GM12878 (cell line): ENCODE results near the gene GH1. TPM values are rescaled to one million over a fixed set of nuclear protein-coding genes. Genes with fewer than 3 reads are reported as not detected.
A peak's percentile ranks its signal among the peaks of the same experiment; 100 is the strongest.

Source experiments
- ATAC-seq: fragments of 200-7000 bp; cut with Tn5 transposase; 3 replicates; pipeline ENCODE4 v1.9.1; 2020; ENCODE audit warnings: mild to moderate bottlenecking, moderate library complexity
- BruUV-seq: library from RNA; stranded (reverse); fragments of 400-500 nt; replicated peaks from 2 replicates; lab custom pipeline; 2021; lab: Mats Ljungman, UMichigan
- CTCF ChIA-PET: fragments of 300-600 bp; sonication (Branson Sonifier 250); formaldehyde crosslinking; extraction: SDS; loops from one replicate; lab custom pipeline; 2021; ENCODE audit warnings: inconsistent platforms; lab: Yijun Ruan, JAX
- POLR2A ChIA-PET: fragments of 350-600 bp; formaldehyde crosslinking; extraction: SDS; loops from one replicate; lab custom pipeline; 2021; ENCODE audit warnings: inconsistent platforms; lab: Charles Lee
- RAD21 ChIA-PET: fragments of 300-600 bp; sonication (Branson Sonifier 250); formaldehyde crosslinking; loops from one replicate; lab custom pipeline; 2023; ENCODE audit warnings: antibody characterized with exemption; ENCODE audit not compliant: unreplicated experiment; lab: Charles Lee
- SMC1A ChIA-PET: fragments of 300-600 bp; sonication (Branson Sonifier 250); formaldehyde crosslinking; loops from one replicate; lab custom pipeline; 2023; ENCODE audit not compliant: unreplicated experiment, uncharacterized antibody; lab: Charles Lee
- DNase-seq: peaks from one replicate; pipeline ENCODE4 v3.0.0-alpha.2; 2011; ENCODE audit warnings: low read depth, low spot score
- FAIRE-seq: peaks from 3 replicates; lab custom pipeline; 2011; peaks lifted over from hg19 to GRCh38; lab: Jason Lieb, UNC
- H2AFZ ChIP-seq: 2 replicates; pipeline ENCODE4 v1.6.0; 2011; ENCODE audit warnings: low read depth, low read length, control low read depth; ENCODE audit not compliant: control insufficient read depth
- H3K27ac ChIP-seq: 2 replicates; pipeline ENCODE4 v1.5.1; 2011; ENCODE audit warnings: control low read depth; ENCODE audit not compliant: control insufficient read depth, insufficient read depth
- H3K27me3 ChIP-seq, 2 experiments: replicated peaks in 1 of 2; 2 replicates each; pipeline versions ENCODE4 v1.6.0 to v1.6.1; 2011; ENCODE audit warnings: low read length in 1 of 2; ENCODE audit not compliant: control insufficient read depth in 2 of 2, insufficient read depth in 2 of 2
- H3K36me3 ChIP-seq, 2 experiments: 2 replicates each; pipeline ENCODE4 v1.5.1; 2011; ENCODE audit warnings: low read length in 1 of 2; ENCODE audit not compliant: control insufficient read depth in 2 of 2, insufficient read depth in 2 of 2
- H3K4me1 ChIP-seq: 2 replicates; pipeline ENCODE4 v1.6.1; 2011; ENCODE audit warnings: mild to moderate bottlenecking, low read length, moderate library complexity, mixed read lengths; ENCODE audit not compliant: control insufficient read depth, insufficient read depth
- H3K4me2 ChIP-seq: 2 replicates; pipeline ENCODE4 v1.6.0; 2011; ENCODE audit warnings: control low read depth; ENCODE audit not compliant: control insufficient read depth, insufficient read depth
- H3K4me3 ChIP-seq: fragments of 200-600 bp; sonication (generic); 2 replicates; pipeline ENCODE4 v1.5.1; 2016
- H3K79me2 ChIP-seq: 2 replicates; pipeline ENCODE4 v1.6.0; 2011; ENCODE audit warnings: low read length; ENCODE audit not compliant: control insufficient read depth, insufficient read depth
- H3K9ac ChIP-seq: 2 replicates; pipeline ENCODE4 v1.8.0; 2011; ENCODE audit warnings: low read length, control low read depth, mixed read lengths; ENCODE audit not compliant: control insufficient read depth, insufficient read depth
- H3K9me3 ChIP-seq: replicated peaks from 3 replicates; pipeline ENCODE4 v1.5.1; 2011; ENCODE audit warnings: mild to moderate bottlenecking, low read length; ENCODE audit not compliant: control insufficient read depth, insufficient read depth
- H4K20me1 ChIP-seq: 2 replicates; pipeline ENCODE4 v1.6.0; 2011; ENCODE audit not compliant: control insufficient read depth, insufficient read depth
- BCLAF1 ChIP-seq: fragments of 450-650 bp; IDR thresholded peaks from 2 replicates; pipeline ENCODE4 v1.6.1; 2017; ENCODE audit warnings: antibody characterized with exemption, mild to moderate bottlenecking, moderate library complexity
- EGR1 ChIP-seq, 2 experiments: IDR thresholded peaks; 1 replicate in 1 of 2; 2 replicates in 1 of 2; pipeline ENCODE4 v1.6.1; 2011 to 2012; ENCODE audit warnings: low read depth in 2 of 2, low read length in 2 of 2, borderline replicate concordance in 1 of 2, mild to moderate bottlenecking in 1 of 2, moderate library complexity in 1 of 2
- FOXM1 ChIP-seq: IDR thresholded peaks from 2 replicates; pipeline ENCODE4 v1.6.1; 2012; ENCODE audit warnings: low read depth, mild to moderate bottlenecking, inconsistent platforms, low read length, moderate library complexity
- HDAC2 ChIP-seq: fragments of 200-600 bp; sonication (generic); IDR thresholded peaks from 2 replicates; pipeline ENCODE4 v1.6.1; 2017
- HDGF ChIP-seq: fragments of 450-650 bp; IDR thresholded peaks from 2 replicates; pipeline ENCODE4 v1.6.1; 2016; ENCODE audit warnings: antibody characterized with exemption
- IRF3 ChIP-seq: fragments of 450-650 bp; IDR thresholded peaks from 2 replicates; pipeline ENCODE4 v1.6.1; 2014; ENCODE audit warnings: mild to moderate bottlenecking
- NKRF ChIP-seq: fragments of 450-650 bp; conservative IDR thresholded peaks from 2 replicates; pipeline ENCODE4 v1.6.1; 2017; ENCODE audit warnings: mild to moderate bottlenecking, moderate library complexity
- PAX8 ChIP-seq: fragments of 450-650 bp; IDR thresholded peaks from 2 replicates; pipeline ENCODE4 v1.6.1; 2017; ENCODE audit warnings: mild to moderate bottlenecking, moderate library complexity
- POLR2A ChIP-seq: IDR thresholded peaks from 2 replicates; pipeline ENCODE4 v1.6.1; 2011; ENCODE audit warnings: low read depth, mild to moderate bottlenecking, low read length
- POLR2AphosphoS5 ChIP-seq: IDR thresholded peaks from 2 replicates; pipeline ENCODE4 v1.6.1; 2011; ENCODE audit warnings: mild to moderate bottlenecking, low read length, inconsistent platforms
- RELA ChIP-seq: fragments of 450-650 bp; IDR thresholded peaks from 2 replicates; pipeline ENCODE4 v1.8.0; 2014; ENCODE audit warnings: borderline replicate concordance; ENCODE audit not compliant: partially characterized antibody
- RELB ChIP-seq: fragments of 450-650 bp; IDR thresholded peaks from 2 replicates; pipeline ENCODE4 v1.6.1; 2017; ENCODE audit warnings: low read depth, mild to moderate bottlenecking, moderate library complexity
- RFX5 ChIP-seq: IDR thresholded peaks from 2 replicates; pipeline ENCODE4 v1.6.1; 2011; ENCODE audit warnings: low read depth, low read length, improper control_type of control experiment
- SPI1 ChIP-seq: IDR thresholded peaks from 2 replicates; pipeline ENCODE4 v1.6.1; 2011; ENCODE audit warnings: low read depth, mild to moderate bottlenecking, low read length, moderate library complexity, borderline replicate concordance; ENCODE audit not compliant: insufficient read depth
- WGBS: methylation state at CpG from one replicate; pipeline ENCODE4 v1.1.6; 2016; ENCODE audit warnings: low lambda C conversion rate; ENCODE audit not compliant: insufficient replicate concordance, insufficient coverage; ENCODE audit errors: missing lambda C conversion rate; 5-methylcytosine and 5-hydroxymethylcytosine counted together
- in situ Hi-C: fragments of 300-500 bp; cut with MboI; formaldehyde crosslinking; loops from 9 replicates; pipeline ENCODE4 v1.14.3; 2018; ENCODE audit warnings: mixed read lengths
- intact Hi-C: fragments of 100-400 bp; cut with micrococcal nuclease; formaldehyde crosslinking; loops from one replicate; pipeline ENCODE4 v1.14.2; 2022; ENCODE audit not compliant: unreplicated experiment
- polyA plus RNA-seq, 11 experiments: library from polyadenylated mRNA; depleted of rRNA in 4 of 11; unstranded in 6 of 11; stranded (reverse) in 5 of 11; fragments of >200 nt; fragmentation: Nextera tagmentation in 4 of 11; fragmentation: Illumina TruSeq in 1 of 11; extraction: Ambion mirVana in 4 of 11; extraction: Trizol in 1 of 11; gene quantifications; 1 replicate in 1 of 11; 2 replicates in 10 of 11; pipeline versions ENCODE4 v1.2.1 to v1.2.3, GENCODE V29; 2011 to 2016; ENCODE audit warnings: inconsistent platforms in 2 of 11, missing spikeins in 2 of 11, low read depth in 1 of 11
- total RNA-seq, 4 experiments: library from RNA; depleted of rRNA in 3 of 4; stranded (reverse); fragments of >200 nt in 3 of 4; fragmentation: Illumina TruSeq in 1 of 4; extraction: Trizol in 1 of 4; gene quantifications; 2 replicates each; pipeline versions ENCODE4 v1.2.1 to v1.2.3, GENCODE V29; 2013 to 2021

GH1 gene
- total and polyA plus RNA-seq, 10 of the 15 experiments (the other 5 are each of a cell fraction or from before 2014, with no cell fraction given): 0.13 to 0.42 TPM; not detected in 8

GRCh38 chr17:63881935-63882601, 36.6 kb downstream of the GH1 start, which contains the start of gene GH2:
Gene GH2, minus strand, starts transcription at chr17:63881944. Its CDS starts 143 bp downstream, at chr17:63881801.
- Histone ChIP-seq H3K9me3 (no peaks in the 10 kb centered on the region), H2AFZ (no peak within 1 kb of the TSS), H3K27ac (no peak within 1 kb of the TSS), H3K27me3 (no peaks in the 10 kb centered on the region), H3K9ac (no peak within 1 kb of the TSS), H3K4me3 (no peak within 1 kb of the TSS), H3K79me2 (no peaks in the 10 kb centered on the region), H4K20me1 (no peaks in the 10 kb centered on the region), H3K4me1 (no peaks in the 10 kb centered on the region), H3K4me2 (no peak within 1 kb of the TSS), H3K36me3 (no peaks in the 10 kb centered on the region)
- ChIA-PET POLR2A (no interaction called here), SMC1A (interaction anchor here (1.4 kb wide), 1 partner anchor 252 kb away, joined by 3 read pairs; no protein-coding TSS in a partner anchor), CTCF (interaction anchor here (0.7 to 3.8 kb wide), 7 partner anchors 8 to 107 kb away, joined by 3 to 20 read pairs (median 6); partner anchors contain the start of gene DDX42), RAD21 (no interaction called here)
- intact Hi-C loops (no loop called here), in situ Hi-C loops (no loop called here)
- DNase-seq (no peak), FAIRE-seq (no peak), ATAC-seq (peak; percentile 95)
- BruUV-seq: no TSS peak
- WGBS: 30% methylated on average over 15 of the region's 15 CpGs
- TF ChIP-seq PAX8: no peak
- no peak for TF ChIP-seq RELB
- no peak for TF ChIP-seq POLR2A
- TF ChIP-seq EGR1 (IDR thresholded peaks at IDR 0.05; ENCODE audit: borderline replicate concordance in 1 of 2, low read depth in 2 of 2, low read length in 2 of 2): peak in 1 of 2 experiments; percentile 4; a peak in 1 of 3 replicates
- no peak for TF ChIP-seq BCLAF1
- TF ChIP-seq NKRF: no peak
- no peak for TF ChIP-seq RFX5
- TF ChIP-seq SPI1: no peak
- no peak for TF ChIP-seq FOXM1
- TF ChIP-seq HDGF: no peak
- TF ChIP-seq POLR2AphosphoS5: no peak
- no peak for TF ChIP-seq HDAC2
- TF ChIP-seq IRF3: no peak
- no peak for TF ChIP-seq RELA
